Activated naive CD8-positive, alpha-beta T cell (primary cell): ENCODE data around the gene ZNF287.

Source experiments
- H3K27ac Mint-ChIP-seq: one replicate; pipeline ENCODE4 v1.8.0; 2021; ENCODE audit warnings: mixed read lengths
- H3K27me3 Mint-ChIP-seq: one replicate; pipeline ENCODE4 v1.8.0; 2021; ENCODE audit warnings: mixed read lengths
- H3K36me3 Mint-ChIP-seq: one replicate; pipeline ENCODE4 v1.8.0; 2021; ENCODE audit warnings: mixed read lengths
- H3K4me1 Mint-ChIP-seq: one replicate; pipeline ENCODE4 v1.8.0; 2021; ENCODE audit warnings: low read depth, mixed read lengths
- H3K4me3 Mint-ChIP-seq: one replicate; pipeline ENCODE4 v1.8.0; 2021; ENCODE audit warnings: mild to moderate bottlenecking, mixed read lengths
- H3K9me3 Mint-ChIP-seq: one replicate; pipeline ENCODE4 v1.8.0; 2021; ENCODE audit warnings: low read depth, mixed read lengths

Gene ZNF287

GRCh38 chr17:16568541-16569357, at the start of gene ZNF287:
Gene ZNF287 (minus strand): TSS chr17:16569204. CDS start chr17:16567731, 1,473 bp downstream.
- Mint-ChIP-seq H3K9me3 (no peaks in the 10 kb centered on the region), H3K36me3 (peaks cover 7% of the 10 kb centered on the region), H3K4me1 (peaks cover 16% of the 10 kb centered on the region), H3K4me3 (peak within 1 kb of the TSS; percentile 86), H3K27me3 (peaks cover 6% of the 10 kb centered on the region), H3K27ac (peak within 1 kb of the TSS; percentile 64)

- H3K4me1 Mint-ChIP-seq = no peaks in the 10 kb centered on the region
- H3K36me3 Mint-ChIP-seq = peaks cover 26% of the 10 kb centered on the region
- peaks cover 47% of the 10 kb centered on the region for H3K9me3 Mint-ChIP-seq
- no peaks in the 10 kb centered on the region for H3K27me3 Mint-ChIP-seq
- H3K4me3 Mint-ChIP-seq = no peak overlapping the region
- no peak overlapping the region for H3K27ac Mint-ChIP-seq
These were observed 48.6 kb upstream of the ZNF287 start for GRCh38 chr17:16617481-16618060.

GRCh38 chr17:16599537-16599936, 30.5 kb upstream of the ZNF287 start:
- Mint-ChIP-seq H3K36me3 (peaks cover 4% of the 10 kb centered on the region), H3K4me1 (no peaks in the 10 kb centered on the region), H3K9me3 (peaks cover 13% of the 10 kb centered on the region), H3K27me3 (no peaks in the 10 kb centered on the region), H3K27ac (no peak overlapping the region), H3K4me3 (no peak overlapping the region)

- H3K9me3 Mint-ChIP-seq = no peaks in the 10 kb centered on the region
- no peak overlapping the region for H3K4me3 Mint-ChIP-seq
- no peaks in the 10 kb centered on the region for H3K4me1 Mint-ChIP-seq
- no peaks in the 10 kb centered on the region for H3K36me3 Mint-ChIP-seq
- H3K27ac Mint-ChIP-seq = no peak overlapping the region
- peaks cover 9% of the 10 kb centered on the region for H3K27me3 Mint-ChIP-seq
These were observed 24.5 kb upstream of the ZNF287 start for GRCh38 chr17:16593356-16594102.

- Mint-ChIP-seq H3K4me3 (peak overlapping the region; percentile 77), H3K27ac (no peak overlapping the region), H3K36me3 (no peaks in the 10 kb centered on the region), H3K4me1 (peaks cover 2% of the 10 kb centered on the region), H3K27me3 (peaks cover 11% of the 10 kb centered on the region), H3K9me3 (no peaks in the 10 kb centered on the region)
These were observed 20.3 kb upstream of the ZNF287 start for GRCh38 chr17:16589097-16589969.

- H3K27ac Mint-ChIP-seq = no peak overlapping the region
- H3K27me3 Mint-ChIP-seq = peaks cover 7% of the 10 kb centered on the region
- no peak overlapping the region for H3K4me3 Mint-ChIP-seq
- H3K4me1 Mint-ChIP-seq = peaks cover 16% of the 10 kb centered on the region
- no peaks in the 10 kb centered on the region for H3K36me3 Mint-ChIP-seq
- no peaks in the 10 kb centered on the region for H3K9me3 Mint-ChIP-seq
These were observed 16.8 kb upstream of the ZNF287 start for GRCh38 chr17:16585796-16586195.

GRCh38 chr17:16584273-16584995, 15.4 kb upstream of the ZNF287 start:
- peak overlapping the region; percentile 82 for H3K27ac Mint-ChIP-seq

GRCh38 chr17:16583781-16584180, 14.8 kb upstream of the ZNF287 start:
- Mint-ChIP-seq H3K27ac (peak overlapping the region; percentile 82), H3K27me3 (peaks cover 10% of the 10 kb centered on the region), H3K4me1 (peaks cover 16% of the 10 kb centered on the region), H3K4me3 (peak overlapping the region; percentile 81), H3K9me3 (no peaks in the 10 kb centered on the region), H3K36me3 (no peaks in the 10 kb centered on the region)

More at GRCh38 chr17:16584273-16584995, 15.4 kb upstream of the ZNF287 start:
- H3K4me1 Mint-ChIP-seq = peaks cover 16% of the 10 kb centered on the region
- H3K4me3 Mint-ChIP-seq = peak overlapping the region; percentile 81
- H3K36me3 Mint-ChIP-seq = no peaks in the 10 kb centered on the region
- H3K9me3 Mint-ChIP-seq = no peaks in the 10 kb centered on the region
- peaks cover 10% of the 10 kb centered on the region for H3K27me3 Mint-ChIP-seq

GRCh38 chr17:16573466-16573865, 4.5 kb upstream of the ZNF287 start:
- peaks cover 6% of the 10 kb centered on the region for H3K27me3 Mint-ChIP-seq
- no peak overlapping the region for H3K27ac Mint-ChIP-seq
- peaks cover 3% of the 10 kb centered on the region for H3K36me3 Mint-ChIP-seq
- H3K4me3 Mint-ChIP-seq = no peak overlapping the region
- H3K9me3 Mint-ChIP-seq = no peaks in the 10 kb centered on the region
- peaks cover 4% of the 10 kb centered on the region for H3K4me1 Mint-ChIP-seq

GRCh38 chr17:16569358-16569712, 331 bp upstream of the ZNF287 start:
- peak overlapping the region; percentile 64 for H3K27ac Mint-ChIP-seq
- H3K9me3 Mint-ChIP-seq = no peaks in the 10 kb centered on the region
- H3K4me1 Mint-ChIP-seq = peaks cover 16% of the 10 kb centered on the region
- peaks cover 6% of the 10 kb centered on the region for H3K36me3 Mint-ChIP-seq
- H3K4me3 Mint-ChIP-seq = peak overlapping the region; percentile 86
- H3K27me3 Mint-ChIP-seq = peaks cover 6% of the 10 kb centered on the region

GRCh38 chr17:16552637-16553045, 16.4 kb downstream of the ZNF287 start:
- peaks cover 32% of the 10 kb centered on the region for H3K9me3 Mint-ChIP-seq
- no peak overlapping the region for H3K4me3 Mint-ChIP-seq
- no peaks in the 10 kb centered on the region for H3K27me3 Mint-ChIP-seq
- no peaks in the 10 kb centered on the region for H3K4me1 Mint-ChIP-seq
- H3K36me3 Mint-ChIP-seq = peaks cover 52% of the 10 kb centered on the region
- no peak overlapping the region for H3K27ac Mint-ChIP-seq

GRCh38 chr17:16551878-16552636, 16.9 kb downstream of the ZNF287 start:
- Mint-ChIP-seq H3K4me1 (no peaks in the 10 kb centered on the region), H3K9me3 (peaks cover 38% of the 10 kb centered on the region), H3K4me3 (no peak overlapping the region), H3K27me3 (no peaks in the 10 kb centered on the region), H3K36me3 (peaks cover 49% of the 10 kb centered on the region), H3K27ac (no peak overlapping the region)

- H3K4me1 Mint-ChIP-seq = peaks cover 16% of the 10 kb centered on the region
- H3K36me3 Mint-ChIP-seq = peaks cover 4% of the 10 kb centered on the region
- H3K27me3 Mint-ChIP-seq = peaks cover 1% of the 10 kb centered on the region
- H3K9me3 Mint-ChIP-seq = no peaks in the 10 kb centered on the region
- H3K4me3 Mint-ChIP-seq = peak overlapping the region; percentile 98
- peak overlapping the region; percentile 96 for H3K27ac Mint-ChIP-seq
These were observed 31.9 kb downstream of the ZNF287 start for GRCh38 chr17:16537130-16537458.
